Inflammatory macrophage (primary cell): ENCODE data around the gene P2RY14.

Source experiments
- DNase-seq, 2 donors: peaks; one replicate each; pipeline ENCODE4 v3.0.0-alpha.2; 2020 to 2022

Gene P2RY14

DNA sequence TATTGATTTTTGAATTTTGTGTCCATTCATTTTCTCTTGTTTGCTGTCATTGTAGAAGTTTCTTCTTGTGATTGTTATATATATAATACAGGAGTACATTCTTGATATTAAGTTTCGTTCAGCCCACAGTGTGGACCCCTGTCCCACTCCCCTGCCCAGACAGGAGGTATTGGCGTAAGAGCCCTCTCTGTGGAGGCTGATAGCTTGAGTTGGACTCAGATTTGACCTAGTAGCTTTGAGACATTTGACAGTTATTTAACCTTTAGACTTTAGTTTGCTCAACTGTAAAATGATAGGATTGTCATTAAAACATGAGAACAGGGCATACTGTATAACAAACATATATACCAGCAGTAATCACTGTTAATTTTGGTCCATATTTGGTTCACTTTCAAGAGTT is 102.4 kb downstream of the P2RY14 start:
- DNase-seq: no peak

- peak; percentile 11 to 60 for DNase-seq
Measured at GRCh38 chr3:151174351-151174750, 104.0 kb downstream of the P2RY14 start.

DNA sequence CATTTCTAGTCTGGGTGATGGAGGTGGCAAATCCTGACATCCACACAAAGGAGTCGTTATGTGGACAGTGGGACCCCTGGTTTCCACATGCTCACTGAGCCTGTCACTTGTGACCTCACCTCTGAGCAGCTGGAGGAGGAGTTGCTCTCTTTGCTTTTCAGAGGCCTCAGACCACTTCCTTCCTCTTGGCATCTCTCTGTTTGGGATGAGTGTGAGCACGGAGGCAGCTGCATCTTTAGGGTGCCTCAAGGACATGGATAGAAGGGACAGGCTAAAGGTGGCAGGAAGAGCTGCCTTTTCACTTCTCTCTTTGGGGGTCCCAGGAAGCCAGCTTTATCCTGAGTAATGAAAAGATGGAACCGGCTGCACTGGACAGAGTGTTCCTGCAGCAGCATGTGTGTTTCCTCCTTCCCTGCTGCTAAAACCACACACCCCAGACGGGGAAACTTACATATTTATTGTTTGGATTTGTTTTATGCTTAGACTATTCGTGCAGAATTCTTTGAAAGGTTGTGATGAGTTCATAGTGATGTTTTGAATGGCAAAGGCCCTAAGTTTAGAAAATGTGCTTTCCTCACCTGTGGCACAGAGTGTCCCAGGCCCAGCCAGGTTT is 107.1 kb downstream of the P2RY14 start:
- DNase-seq: peak; percentile 58 to 65

DNA sequence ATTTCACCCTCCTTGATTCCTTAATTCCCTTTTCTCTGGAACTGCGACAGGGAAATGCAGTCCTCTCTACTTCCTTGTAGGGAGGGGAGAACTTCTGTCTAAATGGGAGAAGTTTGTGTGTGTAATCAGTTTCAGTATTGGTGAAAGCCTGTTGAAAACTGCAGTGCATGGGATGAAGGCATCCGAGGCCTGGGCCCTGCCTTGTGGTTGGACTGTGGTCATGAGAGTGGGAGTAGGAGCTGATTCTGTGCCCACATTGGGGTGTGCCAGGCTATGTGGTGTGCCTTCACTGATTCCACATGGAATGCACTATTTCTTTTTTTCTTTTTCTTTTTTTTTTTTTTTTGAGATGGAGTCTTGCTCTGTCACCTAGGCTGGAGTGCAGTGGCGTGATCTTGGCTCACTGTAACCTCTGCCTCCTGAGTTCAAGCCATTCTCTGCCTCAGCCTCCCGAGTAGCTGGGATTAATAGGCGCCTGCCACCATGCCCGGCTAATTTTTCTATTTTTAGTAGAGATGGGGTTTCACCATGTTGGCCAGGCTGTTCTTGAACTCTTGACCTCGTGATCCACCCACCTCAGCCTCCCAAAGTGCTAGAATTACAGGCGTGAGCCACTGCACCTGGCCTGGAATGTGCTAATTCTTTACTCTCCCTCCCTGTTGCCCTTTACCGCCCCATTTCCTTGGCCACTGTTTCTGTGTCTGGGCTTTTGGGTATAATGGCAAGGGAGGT is 108.2 kb downstream of the P2RY14 start:
- DNase-seq: peak; percentile 95 to 96

DNA sequence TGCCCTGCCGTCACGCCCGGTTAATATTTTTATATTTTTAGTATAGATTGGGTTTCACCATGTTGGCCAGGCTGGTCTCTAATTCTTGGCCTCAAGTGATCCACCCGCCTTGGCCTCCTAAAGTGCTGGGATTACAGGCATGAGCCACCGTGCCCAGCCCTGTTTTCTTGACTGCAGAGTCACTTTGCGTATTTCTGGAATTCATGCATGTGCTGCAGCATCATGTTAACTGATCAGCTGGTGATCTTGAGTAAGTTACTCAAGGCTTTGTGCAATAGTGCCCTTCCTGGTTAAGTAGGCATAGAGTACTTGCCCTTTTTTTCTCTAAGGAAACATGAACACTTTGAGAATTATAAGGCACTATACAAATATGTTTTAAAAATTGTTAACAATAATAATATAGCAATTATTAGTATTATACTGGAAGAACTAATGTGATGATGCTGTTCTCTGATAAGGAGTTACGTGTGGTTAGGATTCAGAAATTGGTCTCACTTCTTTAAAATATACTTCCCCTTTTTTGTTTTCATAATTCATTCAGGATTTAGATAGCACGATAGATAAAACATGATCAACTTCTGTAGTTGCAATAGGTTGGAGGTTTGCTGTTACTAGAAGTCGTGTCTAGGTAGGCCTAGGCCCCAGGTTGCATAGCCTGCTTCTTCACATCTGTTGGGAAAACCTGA is 108.9 kb downstream of the P2RY14 start:
- peak; percentile 91 to 93 for DNase-seq

- peak; percentile 68 to 80 for DNase-seq
Measured at GRCh38 chr3:151168269-151169094, 109.9 kb downstream of the P2RY14 start.

DNA sequence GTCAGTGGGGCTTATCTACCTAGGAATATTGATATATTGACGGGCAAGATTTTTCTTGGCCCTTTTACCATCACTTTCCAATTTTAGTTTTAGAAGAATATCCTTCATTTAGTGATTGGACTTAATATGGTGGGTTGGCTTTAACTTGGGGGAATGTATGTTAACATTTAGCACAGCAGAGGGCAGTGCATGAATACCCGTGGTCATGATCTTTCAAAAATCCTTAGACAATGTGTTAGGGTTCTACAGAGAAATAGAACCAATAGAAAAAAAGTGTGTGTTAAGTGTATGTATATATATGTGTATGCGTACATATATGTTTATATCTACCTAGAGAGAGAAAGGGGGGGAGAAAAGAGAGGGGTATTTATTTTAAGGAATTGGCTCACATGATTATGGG is 112.2 kb downstream of the P2RY14 start:
- no peak for DNase-seq

DNA sequence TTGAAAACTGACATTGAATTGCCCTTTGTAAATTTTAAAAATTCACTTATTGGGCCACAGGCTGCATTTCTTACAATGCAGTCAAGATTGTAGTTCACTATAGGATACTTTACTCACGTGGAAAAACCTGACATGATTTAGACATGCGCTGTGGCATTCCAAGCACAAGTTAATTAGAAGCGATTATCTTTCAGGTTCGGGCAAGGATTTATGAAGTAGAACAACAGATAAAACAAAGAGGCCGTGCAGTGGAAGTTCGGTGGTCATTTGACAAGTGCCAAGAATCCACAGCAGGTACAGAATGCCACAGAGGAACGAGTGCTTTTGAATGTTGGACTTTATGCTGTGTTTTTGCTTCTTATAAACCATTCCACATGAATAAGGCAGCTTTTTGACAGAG is 113.1 kb downstream of the P2RY14 start:
- no peak for DNase-seq
